AG09309 (cell line): ENCODE data around the gene MRPS21.

ENCODE experiments used
- DNase-seq: peaks from one replicate; pipeline ENCODE4 v3.0.0-alpha.2; 2010; ENCODE audit warnings: low read depth
- H3K4me3 ChIP-seq: 2 replicates; pipeline ENCODE4 v1.5.1; 2011; ENCODE audit warnings: mild to moderate bottlenecking, low read depth, low read length, moderate library complexity; ENCODE audit not compliant: control insufficient read depth
- TF ChIP-seq, protein P1 (sequence below): IDR thresholded peaks from 2 replicates; pipeline ENCODE4 v1.5.1; 2011; ENCODE audit warnings: mild to moderate bottlenecking, low read depth, low read length, inconsistent platforms; ENCODE audit not compliant: insufficient read depth, control insufficient read depth; ENCODE audit errors: missing control alignments

MRPS21 gene

GRCh38 chr1:150281758-150282557 lies 11.7 kb upstream of the MRPS21 start, which contains the start of gene CIART:
TSS of gene CIART (plus strand) at chr1:150282554. CDS start at chr1:150283268, 714 bp downstream.
- TF ChIP-seq, protein P1, sequence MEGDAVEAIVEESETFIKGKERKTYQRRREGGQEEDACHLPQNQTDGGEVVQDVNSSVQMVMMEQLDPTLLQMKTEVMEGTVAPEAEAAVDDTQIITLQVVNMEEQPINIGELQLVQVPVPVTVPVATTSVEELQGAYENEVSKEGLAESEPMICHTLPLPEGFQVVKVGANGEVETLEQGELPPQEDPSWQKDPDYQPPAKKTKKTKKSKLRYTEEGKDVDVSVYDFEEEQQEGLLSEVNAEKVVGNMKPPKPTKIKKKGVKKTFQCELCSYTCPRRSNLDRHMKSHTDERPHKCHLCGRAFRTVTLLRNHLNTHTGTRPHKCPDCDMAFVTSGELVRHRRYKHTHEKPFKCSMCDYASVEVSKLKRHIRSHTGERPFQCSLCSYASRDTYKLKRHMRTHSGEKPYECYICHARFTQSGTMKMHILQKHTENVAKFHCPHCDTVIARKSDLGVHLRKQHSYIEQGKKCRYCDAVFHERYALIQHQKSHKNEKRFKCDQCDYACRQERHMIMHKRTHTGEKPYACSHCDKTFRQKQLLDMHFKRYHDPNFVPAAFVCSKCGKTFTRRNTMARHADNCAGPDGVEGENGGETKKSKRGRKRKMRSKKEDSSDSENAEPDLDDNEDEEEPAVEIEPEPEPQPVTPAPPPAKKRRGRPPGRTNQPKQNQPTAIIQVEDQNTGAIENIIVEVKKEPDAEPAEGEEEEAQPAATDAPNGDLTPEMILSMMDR, result no peak
- H3K4me3 ChIP-seq, result peak within 1 kb of the TSS; percentile 83
- DNase-seq, result peak; percentile 99

DNA sequence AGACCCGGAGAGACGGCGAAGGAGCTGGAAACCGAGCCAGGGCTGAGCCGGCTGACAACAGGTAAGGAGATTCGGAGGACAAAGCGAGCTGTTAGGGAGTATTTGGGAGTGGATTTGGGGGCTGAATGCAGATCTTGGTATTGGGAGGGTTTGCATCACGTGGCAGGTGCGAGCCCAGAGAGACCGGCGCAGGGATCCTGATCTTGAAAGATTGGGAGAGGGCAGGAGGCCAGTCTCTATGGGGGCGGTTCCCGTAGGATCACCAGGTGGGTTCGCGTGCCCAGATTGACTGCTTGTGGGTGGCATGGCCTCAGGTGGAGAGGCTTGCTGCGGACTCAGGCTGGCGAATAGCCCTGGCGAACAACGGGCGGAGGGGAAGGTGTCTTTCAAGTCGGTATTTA lies 11.1 kb upstream of the MRPS21 start:
- TF ChIP-seq, protein P1, result no peak
- no peak for DNase-seq
- H3K4me3 ChIP-seq, result peak overlapping the region; percentile 83

GRCh38 chr1:150283260-150283659 lies 10.4 kb upstream of the MRPS21 start:
- DNase-seq, result no peak
- H3K4me3 ChIP-seq, result peak overlapping the region; percentile 83
- TF ChIP-seq, protein P1, result no peak

DNA sequence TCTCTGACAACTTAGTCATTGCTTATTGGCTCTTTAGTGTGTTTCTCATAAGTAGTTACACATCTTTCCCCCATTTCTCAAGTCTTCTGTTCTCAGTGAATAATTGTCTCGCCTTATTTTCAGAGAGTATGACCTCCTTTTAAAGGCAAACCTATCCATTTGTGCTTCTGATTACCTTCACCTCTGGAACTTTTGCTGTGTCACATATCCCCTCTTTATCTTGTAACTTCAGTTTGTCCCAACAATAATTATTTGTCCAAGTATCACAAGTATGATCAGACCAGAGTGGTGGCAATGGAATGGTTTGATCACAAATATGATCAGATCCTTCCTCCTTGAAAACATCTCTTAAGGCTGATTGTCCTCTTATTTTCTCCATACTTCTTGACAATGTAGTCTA lies 5.3 kb upstream of the MRPS21 start:
- DNase-seq, result no peak
- TF ChIP-seq, protein P1, result no peak
- H3K4me3 ChIP-seq, result no peak overlapping the region

DNA sequence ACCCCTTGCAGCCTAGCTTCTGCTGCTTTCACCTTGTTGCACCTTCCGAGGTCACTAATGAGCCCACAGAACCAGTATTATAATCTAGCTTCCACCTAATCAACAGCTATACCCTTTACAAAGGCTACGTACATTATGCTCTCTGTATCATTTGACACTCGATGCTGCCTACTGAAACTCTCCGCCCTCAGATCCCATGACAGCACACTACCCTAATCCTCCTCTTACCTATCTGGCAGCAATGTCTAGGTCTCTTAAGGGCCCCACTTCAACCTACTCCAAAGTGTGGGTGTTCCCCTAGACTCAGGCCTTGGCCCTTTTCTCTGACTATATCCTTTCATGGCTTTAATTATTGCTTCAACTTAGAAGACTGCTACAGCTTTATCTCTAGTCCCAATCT lies 4.8 kb upstream of the MRPS21 start:
- H3K4me3 ChIP-seq, result no peak overlapping the region
- TF ChIP-seq, protein P1, result no peak

DNA sequence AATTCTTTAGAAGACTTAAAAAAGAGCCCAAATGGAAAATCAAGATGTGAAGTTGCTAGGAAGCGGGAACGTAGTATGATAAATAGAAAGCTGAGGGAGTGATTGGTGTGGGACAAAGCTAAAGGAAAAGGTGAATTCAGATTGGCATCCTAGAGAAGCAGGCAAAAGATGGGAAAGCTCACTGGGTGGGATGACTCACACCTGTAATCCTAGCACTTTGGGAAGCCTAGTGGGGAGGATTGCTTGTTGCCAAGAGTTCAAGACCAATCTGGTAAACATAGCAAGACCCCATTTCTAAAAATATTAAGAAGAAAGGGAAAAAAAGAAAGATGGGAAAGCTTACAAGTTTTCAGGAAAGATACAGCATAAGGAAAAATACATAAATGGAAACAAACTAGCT lies 1.8 kb downstream of the MRPS21 start:
- DNase-seq, result no peak
- no peak overlapping the region for H3K4me3 ChIP-seq
- TF ChIP-seq, protein P1, result no peak

More for the DNA sequence above, 4.8 kb upstream of the MRPS21 start:
- no peak for DNase-seq

DNA sequence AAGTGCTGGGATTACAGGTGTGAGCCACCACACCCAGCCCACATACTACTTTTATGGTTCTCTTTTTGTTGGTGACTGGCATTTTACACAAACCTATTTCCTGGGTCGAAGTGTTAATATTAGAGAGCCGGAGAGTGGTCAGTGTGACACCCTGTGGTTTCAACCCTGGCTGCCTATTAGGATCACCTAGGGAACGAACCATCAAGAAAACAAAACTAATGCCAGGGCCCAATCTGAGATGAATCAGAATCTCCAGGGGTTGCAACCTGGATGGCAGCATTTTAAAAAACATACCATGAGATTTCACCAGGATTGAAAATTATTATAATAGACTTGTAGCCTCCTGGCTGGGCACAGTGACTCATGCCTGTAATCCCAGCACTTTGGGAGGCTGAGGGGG lies 6.1 kb downstream of the MRPS21 start:
- TF ChIP-seq, protein P1, result no peak
- DNase-seq, result no peak
- no peak overlapping the region for H3K4me3 ChIP-seq
